Measurements from ENCODE around the gene HPRT1. TPM values are rescaled to one million over a fixed set of nuclear protein-coding genes. Genes with fewer than 3 reads are reported as not detected.
"Not testable (repeated sequence)": the region's sequence is repeated elsewhere in the genome, so short reads cannot be mapped to it uniquely, and the experiment has no call there.

The HPRT1 gene
- total RNA-seq, 1 donor from 2014 or later: 16.7 TPM

- peaks cover 6% of the 10 kb centered on the region for H3K9me3 Mint-ChIP-seq (ENCODE audit: low read depth)
- no peaks in the 10 kb centered on the region for H3K36me3 Mint-ChIP-seq (ENCODE audit: insufficient read depth)
- peaks cover 9% of the 10 kb centered on the region for H3K4me1 Mint-ChIP-seq (ENCODE audit: low read depth)
- no peak for DNase-seq (ENCODE audit: low spot score, unreplicated experiment)
- TF ChIP-seq CTCF (IDR thresholded peaks at IDR 0.05; ENCODE audit: unreplicated experiment): no peak
- H3K27ac Mint-ChIP-seq: peak overlapping the region; percentile 79
- peak overlapping the region; percentile 78 for H3K4me3 Mint-ChIP-seq (ENCODE audit: low read depth)
- no peaks in the 10 kb centered on the region for H3K27me3 Mint-ChIP-seq
Measured at GRCh38 chrX:134459683-134460004, 321 bp upstream of the HPRT1 start.

GRCh38 chrX:134460862-134461220 is 876 bp downstream of the HPRT1 start:
- no peak for TF ChIP-seq CTCF (IDR thresholded peaks at IDR 0.05; ENCODE audit: unreplicated experiment)
- Mint-ChIP-seq H3K9me3 (ENCODE audit: low read depth) (peaks cover 3% of the 10 kb centered on the region), H3K27me3 (no peaks in the 10 kb centered on the region), H3K4me3 (ENCODE audit: low read depth) (peak overlapping the region; percentile 80), H3K4me1 (ENCODE audit: low read depth) (peaks cover 9% of the 10 kb centered on the region), H3K36me3 (ENCODE audit: insufficient read depth) (no peaks in the 10 kb centered on the region), H3K27ac (no peak overlapping the region)
- DNase-seq (ENCODE audit: low spot score, unreplicated experiment): no peak

- Mint-ChIP-seq H3K4me3 (ENCODE audit: low read depth) (no peak overlapping the region), H3K27ac (no peak overlapping the region), H3K4me1 (ENCODE audit: low read depth) (peaks cover 9% of the 10 kb centered on the region), H3K9me3 (ENCODE audit: low read depth) (peaks cover 3% of the 10 kb centered on the region), H3K27me3 (no peaks in the 10 kb centered on the region), H3K36me3 (ENCODE audit: insufficient read depth) (no peaks in the 10 kb centered on the region)
- DNase-seq (ENCODE audit: low spot score, unreplicated experiment): no peak
- no peak for TF ChIP-seq CTCF (IDR thresholded peaks at IDR 0.05; ENCODE audit: unreplicated experiment)
Measured at GRCh38 chrX:134461437-134461836, 1.5 kb downstream of the HPRT1 start.

GRCh38 chrX:134462927-134463326 is 3.0 kb downstream of the HPRT1 start:
- DNase-seq (ENCODE audit: low spot score, unreplicated experiment): no peak
- no peaks in the 10 kb centered on the region for H3K9me3 Mint-ChIP-seq (ENCODE audit: low read depth)
- no peaks in the 10 kb centered on the region for H3K27me3 Mint-ChIP-seq
- no peak overlapping the region for H3K4me3 Mint-ChIP-seq (ENCODE audit: low read depth)
- no peaks in the 10 kb centered on the region for H3K36me3 Mint-ChIP-seq (ENCODE audit: insufficient read depth)
- no peak overlapping the region for H3K27ac Mint-ChIP-seq
- no peak for TF ChIP-seq CTCF (IDR thresholded peaks at IDR 0.05; ENCODE audit: unreplicated experiment)
- peaks cover 9% of the 10 kb centered on the region for H3K4me1 Mint-ChIP-seq (ENCODE audit: low read depth)

GRCh38 chrX:134464453-134464852 is 4.5 kb downstream of the HPRT1 start:
- not testable (repeated sequence) for H3K4me3 Mint-ChIP-seq (ENCODE audit: low read depth); H3K9me3 Mint-ChIP-seq (ENCODE audit: low read depth); H3K36me3 Mint-ChIP-seq (ENCODE audit: insufficient read depth); DNase-seq (ENCODE audit: low spot score, unreplicated experiment); H3K27me3 Mint-ChIP-seq; H3K4me1 Mint-ChIP-seq (ENCODE audit: low read depth); H3K27ac Mint-ChIP-seq

- no peak for DNase-seq (ENCODE audit: low spot score, unreplicated experiment)
- no peak overlapping the region for H3K27ac Mint-ChIP-seq
- peaks cover 3% of the 10 kb centered on the region for H3K9me3 Mint-ChIP-seq (ENCODE audit: low read depth)
Measured at GRCh38 chrX:134469486-134469885, 9.5 kb downstream of the HPRT1 start.

More at GRCh38 chrX:134469486-134469885, 9.5 kb downstream of the HPRT1 start:
- peaks cover 4% of the 10 kb centered on the region for H3K36me3 Mint-ChIP-seq (ENCODE audit: insufficient read depth)
- H3K4me3 Mint-ChIP-seq (ENCODE audit: low read depth): no peak overlapping the region
- H3K4me1 Mint-ChIP-seq (ENCODE audit: low read depth): no peaks in the 10 kb centered on the region
- TF ChIP-seq CTCF (IDR thresholded peaks at IDR 0.05; ENCODE audit: unreplicated experiment): no peak
- no peaks in the 10 kb centered on the region for H3K27me3 Mint-ChIP-seq
